HepG2 (cell line): Measurements from ENCODE around the gene NDST1. TPM values are rescaled to one million over a fixed set of nuclear protein-coding genes. Genes with fewer than 3 reads are reported as not detected.
A peak's percentile ranks its signal among the peaks of the same experiment; 100 is the strongest.

Experiments used
- ATAC-seq: fragments of 200-7000 bp; cut with Tn5 transposase; 3 replicates; pipeline ENCODE4 v1.9.1; 2020; ENCODE audit warnings: mild to moderate bottlenecking, moderate library complexity
- BruUV-seq: library from RNA; stranded (reverse); fragments of 400-500 nt; replicated peaks from 2 replicates; lab custom pipeline; 2021; lab: Mats Ljungman, UMichigan
- CTCF ChIA-PET: fragments of 300-600 bp; formaldehyde crosslinking; extraction: SDS; loops from one replicate; lab custom pipeline; 2021; ENCODE audit warnings: low total read pairs, inconsistent platforms, low intra/inter-chr PET ratio; lab: Yijun Ruan, JAX
- POLR2A ChIA-PET: fragments of 350-600 bp; sonication (Branson Sonifier 250); formaldehyde crosslinking; loops from one replicate; lab custom pipeline; 2020; ENCODE audit warnings: antibody characterized with exemption, inconsistent platforms; lab: Yijun Ruan, JAX
- DNase-seq: peaks from one replicate; pipeline ENCODE4 v3.0.0-alpha.2; 2015; ENCODE audit warnings: low spot score
- FAIRE-seq: peaks from 3 replicates; lab custom pipeline; 2011; peaks lifted over from hg19 to GRCh38; lab: Jason Lieb, UNC
- H2AFZ ChIP-seq: one replicate; pipeline ENCODE4 v1.6.1; 2011; ENCODE audit warnings: low read length, inconsistent platforms
- H3K27ac ChIP-seq: fragments of 300-600 bp; 3 replicates; pipeline ENCODE4 v1.8.0; 2011; ENCODE audit warnings: mixed run types, mild to moderate bottlenecking, mixed read lengths, low read length, inconsistent platforms; ENCODE audit not compliant: insufficient read depth; ENCODE audit errors: extremely low read length
- H3K27me3 ChIP-seq, 2 experiments: fragments of 200-600 bp in 1 of 2; 2 replicates in 1 of 2; 3 replicates in 1 of 2; pipeline versions ENCODE4 v1.6.0 to v1.8.0; 2011; ENCODE audit warnings: low read length in 2 of 2, mild to moderate bottlenecking in 2 of 2, moderate library complexity in 2 of 2, inconsistent platforms in 1 of 2; ENCODE audit not compliant: insufficient read depth in 2 of 2, control insufficient read depth in 1 of 2
- H3K36me3 ChIP-seq, 2 experiments: fragments of 200-600 bp in 1 of 2; replicated peaks in 1 of 2; 2 replicates in 1 of 2; 3 replicates in 1 of 2; pipeline versions ENCODE4 v1.5.1 to v1.8.0; 2011; ENCODE audit warnings: low read length in 2 of 2, inconsistent platforms in 1 of 2; ENCODE audit not compliant: insufficient read depth in 2 of 2, control insufficient read depth in 1 of 2
- H3K4me1 ChIP-seq: 2 replicates; pipeline ENCODE4 v1.5.1; 2012; ENCODE audit warnings: low read length, inconsistent platforms; ENCODE audit not compliant: insufficient read depth
- H3K4me2 ChIP-seq: 2 replicates; pipeline ENCODE4 v1.6.0; 2011; ENCODE audit warnings: low read depth, low read length, inconsistent platforms
- H3K4me3 ChIP-seq, 3 experiments: fragments of 200-600 bp in 1 of 3; sonication (generic), shearing (Covaris generic) in 1 of 3; replicated peaks in 1 of 3; 2 replicates each; pipeline ENCODE4 v1.5.1; 2011 to 2016; ENCODE audit warnings: low read length in 3 of 3, inconsistent platforms in 2 of 3, low read depth in 2 of 3, mild to moderate bottlenecking in 2 of 3, control low read depth in 1 of 3, mixed read lengths in 1 of 3; ENCODE audit not compliant: insufficient read depth in 1 of 3
- H3K79me2 ChIP-seq: one replicate; pipeline ENCODE4 v1.6.1; 2011; ENCODE audit warnings: low read length, inconsistent platforms; ENCODE audit not compliant: insufficient read depth
- H3K9ac ChIP-seq: 2 replicates; pipeline ENCODE4 v1.6.0; 2011; ENCODE audit warnings: mild to moderate bottlenecking, low read depth, low read length, inconsistent platforms; ENCODE audit not compliant: insufficient read depth
- H3K9me3 ChIP-seq: 2 replicates; pipeline ENCODE4 v1.5.1; 2012; ENCODE audit warnings: mild to moderate bottlenecking, low read length
- H4K20me1 ChIP-seq: 2 replicates; pipeline ENCODE4 v1.6.0; 2011; ENCODE audit warnings: inconsistent platforms, mild to moderate bottlenecking, low read length, moderate library complexity; ENCODE audit not compliant: insufficient read depth
- HOXD1 ChIP-seq: sonication (generic); formaldehyde crosslinking; IDR thresholded peaks from 2 replicates; pipeline ENCODE4 v1.5.0; 2020; ENCODE audit warnings: missing genetic modification reagents
- RELA ChIP-seq: sonication (generic); formaldehyde crosslinking; IDR thresholded peaks from 2 replicates; pipeline ENCODE4 v1.4.0; 2020; ENCODE audit warnings: missing genetic modification reagents
- WGBS: methylation state at CpG from one replicate; pipeline ENCODE4 v1.1.6; 2017; ENCODE audit warnings: low lambda C conversion rate; 5-methylcytosine and 5-hydroxymethylcytosine counted together
- in situ Hi-C: cut with HindIII; loops from 2 replicates; pipeline ENCODE4 v1.10.0; 2017; ENCODE audit warnings: low pct_unique_long_range_greater_than_20kb; ENCODE audit not compliant: extremely low pct_ligation_motif_present
- intact Hi-C: fragments of 100-400 bp; cut with micrococcal nuclease; formaldehyde crosslinking; loops from one replicate; pipeline ENCODE4 v1.10.0; 2022; ENCODE audit not compliant: unreplicated experiment
- polyA plus RNA-seq, 8 experiments: library from polyadenylated mRNA; depleted of rRNA in 3 of 8; stranded (reverse) in 7 of 8; unstranded in 1 of 8; fragments of >200 nt; fragmentation: Illumina TruSeq in 4 of 8; extraction: Trizol in 4 of 8; gene quantifications; 2 replicates each; pipeline versions ENCODE4 v1.2.1 to v1.2.3, GENCODE V29; 2011 to 2016; ENCODE audit warnings: low read depth in 4 of 8, missing spikeins in 1 of 8, mixed read lengths in 1 of 8; ENCODE audit not compliant: insufficient read depth in 1 of 8
- total RNA-seq, 5 experiments: library from RNA; depleted of rRNA; stranded (reverse); fragments of >200 nt; fragmentation: Illumina TruSeq; extraction: Trizol; gene quantifications; 2 replicates each; pipeline ENCODE4 v1.2.3, GENCODE V29; 2016; ENCODE audit warnings: low read depth in 1 of 5
- TF ChIP-seq, protein P1 (sequence below): sonication (generic); formaldehyde crosslinking; conservative IDR thresholded peaks from 2 replicates; pipeline ENCODE4 v1.4.0; 2020; ENCODE audit warnings: mild to moderate bottlenecking, missing genetic modification reagents, moderate library complexity
- TF ChIP-seq, protein P2 (sequence below): sonication (generic); formaldehyde crosslinking; IDR thresholded peaks from 2 replicates; pipeline ENCODE4 v1.5.0; 2020; ENCODE audit warnings: mild to moderate bottlenecking, missing genetic modification reagents

NDST1 gene
- total and polyA plus RNA-seq, 2 of the 13 experiments (the other 11 are each of a cell fraction or from before 2014, with no cell fraction given) = 23.8 to 26.2 TPM

DNA sequence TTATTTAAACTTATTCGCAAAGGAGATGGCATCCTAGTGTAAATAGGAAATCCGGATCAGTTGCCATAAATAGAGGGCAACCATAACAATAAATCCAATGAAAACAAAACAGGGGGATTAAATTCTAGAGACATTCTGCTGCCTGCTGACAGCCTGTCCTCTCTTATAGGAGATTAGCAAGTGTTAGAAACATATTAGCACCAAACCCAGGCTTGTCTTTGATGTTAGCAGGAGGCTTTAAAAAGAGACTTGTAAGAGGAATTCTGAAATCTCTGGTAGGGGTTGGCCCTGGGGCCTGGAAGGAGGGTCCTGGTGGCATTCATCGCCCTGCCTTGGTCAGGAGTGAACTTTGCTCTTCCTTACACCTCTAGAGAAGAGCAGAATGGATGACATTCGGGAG, 21.6 kb downstream of the NDST1 start:
- Histone ChIP-seq H4K20me1 (no peaks in the 10 kb centered on the region), H3K36me3 (peaks cover 25 to 66% of the 10 kb centered on the region in 2 experiments), H3K27ac (peak overlapping the region; percentile 17), H3K9ac (no peak overlapping the region), H2AFZ (no peak overlapping the region), H3K4me1 (peaks cover 31% of the 10 kb centered on the region), H3K4me2 (no peak overlapping the region), H3K9me3 (no peaks in the 10 kb centered on the region), H3K79me2 (peaks cover 18% of the 10 kb centered on the region), H3K4me3 (no peak overlapping the region), H3K27me3 (no peaks in the 10 kb centered on the region)
- ATAC-seq (no peak), DNase-seq (no peak), FAIRE-seq (no peak)
- intact Hi-C loops = no loop called here
- TF ChIP-seq HOXD1 (CRISPR knock-in tag) (no peak), RELA (CRISPR knock-in tag) (no peak)
- TF ChIP-seq, protein P1, sequence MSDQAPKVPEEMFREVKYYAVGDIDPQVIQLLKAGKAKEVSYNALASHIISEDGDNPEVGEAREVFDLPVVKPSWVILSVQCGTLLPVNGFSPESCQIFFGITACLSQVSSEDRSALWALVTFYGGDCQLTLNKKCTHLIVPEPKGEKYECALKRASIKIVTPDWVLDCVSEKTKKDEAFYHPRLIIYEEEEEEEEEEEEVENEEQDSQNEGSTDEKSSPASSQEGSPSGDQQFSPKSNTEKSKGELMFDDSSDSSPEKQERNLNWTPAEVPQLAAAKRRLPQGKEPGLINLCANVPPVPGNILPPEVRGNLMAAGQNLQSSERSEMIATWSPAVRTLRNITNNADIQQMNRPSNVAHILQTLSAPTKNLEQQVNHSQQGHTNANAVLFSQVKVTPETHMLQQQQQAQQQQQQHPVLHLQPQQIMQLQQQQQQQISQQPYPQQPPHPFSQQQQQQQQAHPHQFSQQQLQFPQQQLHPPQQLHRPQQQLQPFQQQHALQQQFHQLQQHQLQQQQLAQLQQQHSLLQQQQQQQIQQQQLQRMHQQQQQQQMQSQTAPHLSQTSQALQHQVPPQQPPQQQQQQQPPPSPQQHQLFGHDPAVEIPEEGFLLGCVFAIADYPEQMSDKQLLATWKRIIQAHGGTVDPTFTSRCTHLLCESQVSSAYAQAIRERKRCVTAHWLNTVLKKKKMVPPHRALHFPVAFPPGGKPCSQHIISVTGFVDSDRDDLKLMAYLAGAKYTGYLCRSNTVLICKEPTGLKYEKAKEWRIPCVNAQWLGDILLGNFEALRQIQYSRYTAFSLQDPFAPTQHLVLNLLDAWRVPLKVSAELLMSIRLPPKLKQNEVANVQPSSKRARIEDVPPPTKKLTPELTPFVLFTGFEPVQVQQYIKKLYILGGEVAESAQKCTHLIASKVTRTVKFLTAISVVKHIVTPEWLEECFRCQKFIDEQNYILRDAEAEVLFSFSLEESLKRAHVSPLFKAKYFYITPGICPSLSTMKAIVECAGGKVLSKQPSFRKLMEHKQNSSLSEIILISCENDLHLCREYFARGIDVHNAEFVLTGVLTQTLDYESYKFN (CRISPR knock-in tag) = no peak
- TF ChIP-seq, protein P2, sequence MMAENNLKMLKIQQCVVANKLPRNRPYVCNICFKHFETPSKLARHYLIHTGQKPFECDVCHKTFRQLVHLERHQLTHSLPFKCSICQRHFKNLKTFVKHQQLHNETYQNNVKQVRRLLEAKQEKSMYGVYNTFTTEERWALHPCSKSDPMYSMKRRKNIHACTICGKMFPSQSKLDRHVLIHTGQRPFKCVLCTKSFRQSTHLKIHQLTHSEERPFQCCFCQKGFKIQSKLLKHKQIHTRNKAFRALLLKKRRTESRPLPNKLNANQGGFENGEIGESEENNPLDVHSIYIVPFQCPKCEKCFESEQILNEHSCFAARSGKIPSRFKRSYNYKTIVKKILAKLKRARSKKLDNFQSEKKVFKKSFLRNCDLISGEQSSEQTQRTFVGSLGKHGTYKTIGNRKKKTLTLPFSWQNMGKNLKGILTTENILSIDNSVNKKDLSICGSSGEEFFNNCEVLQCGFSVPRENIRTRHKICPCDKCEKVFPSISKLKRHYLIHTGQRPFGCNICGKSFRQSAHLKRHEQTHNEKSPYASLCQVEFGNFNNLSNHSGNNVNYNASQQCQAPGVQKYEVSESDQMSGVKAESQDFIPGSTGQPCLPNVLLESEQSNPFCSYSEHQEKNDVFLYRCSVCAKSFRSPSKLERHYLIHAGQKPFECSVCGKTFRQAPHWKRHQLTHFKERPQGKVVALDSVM = no peak
- CTCF ChIA-PET = no interaction called here
- in situ Hi-C loops = no loop called here
- WGBS = over 99% methylated on average over 4 of the region's 4 CpGs
- no TSS peak for BruUV-seq
- POLR2A ChIA-PET = interaction anchor here (3.3 kb wide), 1 partner anchor 12 kb away, joined by 14 read pairs; no protein-coding TSS in a partner anchor
